ENCODE results near the gene INPP5E.

The INPP5E gene

GRCh38 chr9:136462664-136463063 lies 23.0 kb upstream of the INPP5E start:
- TF ChIP-seq, protein P1, sequence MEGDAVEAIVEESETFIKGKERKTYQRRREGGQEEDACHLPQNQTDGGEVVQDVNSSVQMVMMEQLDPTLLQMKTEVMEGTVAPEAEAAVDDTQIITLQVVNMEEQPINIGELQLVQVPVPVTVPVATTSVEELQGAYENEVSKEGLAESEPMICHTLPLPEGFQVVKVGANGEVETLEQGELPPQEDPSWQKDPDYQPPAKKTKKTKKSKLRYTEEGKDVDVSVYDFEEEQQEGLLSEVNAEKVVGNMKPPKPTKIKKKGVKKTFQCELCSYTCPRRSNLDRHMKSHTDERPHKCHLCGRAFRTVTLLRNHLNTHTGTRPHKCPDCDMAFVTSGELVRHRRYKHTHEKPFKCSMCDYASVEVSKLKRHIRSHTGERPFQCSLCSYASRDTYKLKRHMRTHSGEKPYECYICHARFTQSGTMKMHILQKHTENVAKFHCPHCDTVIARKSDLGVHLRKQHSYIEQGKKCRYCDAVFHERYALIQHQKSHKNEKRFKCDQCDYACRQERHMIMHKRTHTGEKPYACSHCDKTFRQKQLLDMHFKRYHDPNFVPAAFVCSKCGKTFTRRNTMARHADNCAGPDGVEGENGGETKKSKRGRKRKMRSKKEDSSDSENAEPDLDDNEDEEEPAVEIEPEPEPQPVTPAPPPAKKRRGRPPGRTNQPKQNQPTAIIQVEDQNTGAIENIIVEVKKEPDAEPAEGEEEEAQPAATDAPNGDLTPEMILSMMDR (IDR thresholded peaks at IDR 0.05) = no peak
- TF ChIP-seq ZFX (IDR thresholded peaks at IDR 0.05; ENCODE audit: borderline replicate concordance) = no peak
- H3K27ac ChIP-seq = no peak overlapping the region

GRCh38 chr9:136460772-136461325 lies 21.2 kb upstream of the INPP5E start:
- no peak overlapping the region for H3K27ac ChIP-seq
- no peak for TF ChIP-seq ZFX (IDR thresholded peaks at IDR 0.05; ENCODE audit: borderline replicate concordance)
- TF ChIP-seq, protein P1 (IDR thresholded peaks at IDR 0.05) = no peak

DNA sequence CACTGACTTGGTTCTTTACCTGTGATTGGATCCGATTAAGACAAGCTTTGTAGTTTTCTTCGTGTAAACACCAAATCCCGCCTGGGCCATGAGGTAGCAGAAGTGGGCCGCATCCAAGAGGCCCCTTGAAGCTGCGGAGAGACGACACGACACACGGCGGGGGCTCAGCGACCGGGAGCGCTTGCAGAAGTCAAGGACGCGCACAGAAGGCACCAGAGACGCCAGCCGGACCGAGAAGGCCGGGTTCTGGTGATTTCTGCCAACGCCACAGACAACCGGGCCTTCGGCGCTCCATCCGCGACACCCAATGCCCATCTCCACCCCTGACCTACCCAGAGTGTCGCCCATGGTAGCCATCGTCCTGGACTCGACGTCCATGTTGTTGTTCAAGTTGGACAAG lies 19.8 kb upstream of the INPP5E start:
- TF ChIP-seq, protein P1 (IDR thresholded peaks at IDR 0.05) = no peak
- no peak for TF ChIP-seq ZFX (IDR thresholded peaks at IDR 0.05; ENCODE audit: borderline replicate concordance)

GRCh38 chr9:136457326-136457725 lies 17.7 kb upstream of the INPP5E start:
- H3K27ac ChIP-seq = no peak overlapping the region
- TF ChIP-seq, protein P1 (IDR thresholded peaks at IDR 0.05) = no peak
- no peak for TF ChIP-seq ZFX (IDR thresholded peaks at IDR 0.05; ENCODE audit: borderline replicate concordance)

More for the DNA sequence above, 19.8 kb upstream of the INPP5E start:
- H3K27ac ChIP-seq = no peak overlapping the region

DNA sequence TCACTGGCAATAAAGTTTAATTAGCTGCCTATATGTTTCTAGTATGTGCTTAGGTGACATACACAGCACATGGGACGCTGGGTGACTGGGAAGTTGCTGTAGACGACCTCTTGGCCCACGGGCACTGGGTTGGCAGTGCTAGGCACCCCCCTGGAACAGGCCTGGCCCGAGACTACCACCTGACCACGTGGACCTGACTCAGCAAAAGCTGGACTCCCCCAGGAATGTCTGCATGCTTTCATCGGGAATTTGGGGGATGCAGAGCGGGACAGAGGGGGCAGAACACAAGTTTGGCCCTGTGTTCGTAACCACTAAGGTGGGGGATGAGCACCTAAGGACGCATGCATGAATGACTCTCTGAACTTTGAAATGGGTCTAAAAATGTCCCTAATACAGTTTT lies 16.6 kb upstream of the INPP5E start:
- no peak overlapping the region for H3K27ac ChIP-seq
- TF ChIP-seq, protein P1 (IDR thresholded peaks at IDR 0.05) = no peak
- TF ChIP-seq ZFX (IDR thresholded peaks at IDR 0.05; ENCODE audit: borderline replicate concordance) = no peak

- no peak overlapping the region for H3K27ac ChIP-seq
- no peak for TF ChIP-seq ZFX (IDR thresholded peaks at IDR 0.05; ENCODE audit: borderline replicate concordance)
- TF ChIP-seq, protein P1 (IDR thresholded peaks at IDR 0.05) = no peak
Observed at GRCh38 chr9:136455043-136456002, 15.7 kb upstream of the INPP5E start.
